Panc1 (cell line): ENCODE measurements around the gene FJX1.

Experiments
- POLR2AphosphoS5 ChIP-seq: IDR thresholded peaks from 2 replicates; pipeline ENCODE4 v1.6.1; 2012; ENCODE audit warnings: mild to moderate bottlenecking, low read depth, low read length, moderate library complexity
- TCF7L2 ChIP-seq: IDR thresholded peaks from 2 replicates; pipeline ENCODE4 v1.6.1; 2011; ENCODE audit warnings: mild to moderate bottlenecking, low read depth, low read length, inconsistent platforms
- TF ChIP-seq, protein P1 (sequence below): fragments of 450-650 bp; IDR thresholded peaks from 2 replicates; pipeline ENCODE4 v1.5.1; 2017; ENCODE audit warnings: mild to moderate bottlenecking
- TF ChIP-seq, protein P2 (sequence below), 2 experiments: IDR thresholded peaks; 2 replicates each; pipeline ENCODE4 v1.6.1; 2011 to 2012; ENCODE audit warnings: low read depth in 2 of 2, control low read depth in 1 of 2, low read length in 1 of 2, mild to moderate bottlenecking in 1 of 2, moderate library complexity in 1 of 2; ENCODE audit not compliant: insufficient read depth in 1 of 2

DNA sequence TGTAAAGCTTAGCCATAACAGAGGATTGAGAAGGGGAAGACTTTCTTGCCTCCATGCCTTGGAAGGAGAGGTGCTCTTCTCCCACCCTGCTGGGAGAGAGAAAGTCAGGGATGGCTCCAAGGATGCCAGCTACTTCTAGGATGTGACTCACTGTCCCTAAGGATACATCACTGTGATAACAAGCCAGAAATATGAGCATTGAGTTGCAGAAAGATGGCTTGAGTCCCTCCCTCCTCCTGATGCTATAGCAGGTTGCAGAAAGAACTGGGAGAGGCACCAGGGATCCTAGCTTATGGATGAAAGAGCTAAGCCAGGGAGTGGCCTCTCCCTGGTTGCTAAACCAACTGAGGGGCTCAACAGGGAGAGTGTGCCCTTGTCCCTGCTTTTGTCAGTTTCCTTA is 27.8 kb upstream of the FJX1 start:
- TF ChIP-seq, protein P1, sequence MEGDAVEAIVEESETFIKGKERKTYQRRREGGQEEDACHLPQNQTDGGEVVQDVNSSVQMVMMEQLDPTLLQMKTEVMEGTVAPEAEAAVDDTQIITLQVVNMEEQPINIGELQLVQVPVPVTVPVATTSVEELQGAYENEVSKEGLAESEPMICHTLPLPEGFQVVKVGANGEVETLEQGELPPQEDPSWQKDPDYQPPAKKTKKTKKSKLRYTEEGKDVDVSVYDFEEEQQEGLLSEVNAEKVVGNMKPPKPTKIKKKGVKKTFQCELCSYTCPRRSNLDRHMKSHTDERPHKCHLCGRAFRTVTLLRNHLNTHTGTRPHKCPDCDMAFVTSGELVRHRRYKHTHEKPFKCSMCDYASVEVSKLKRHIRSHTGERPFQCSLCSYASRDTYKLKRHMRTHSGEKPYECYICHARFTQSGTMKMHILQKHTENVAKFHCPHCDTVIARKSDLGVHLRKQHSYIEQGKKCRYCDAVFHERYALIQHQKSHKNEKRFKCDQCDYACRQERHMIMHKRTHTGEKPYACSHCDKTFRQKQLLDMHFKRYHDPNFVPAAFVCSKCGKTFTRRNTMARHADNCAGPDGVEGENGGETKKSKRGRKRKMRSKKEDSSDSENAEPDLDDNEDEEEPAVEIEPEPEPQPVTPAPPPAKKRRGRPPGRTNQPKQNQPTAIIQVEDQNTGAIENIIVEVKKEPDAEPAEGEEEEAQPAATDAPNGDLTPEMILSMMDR: no peak
- TF ChIP-seq, protein P2, sequence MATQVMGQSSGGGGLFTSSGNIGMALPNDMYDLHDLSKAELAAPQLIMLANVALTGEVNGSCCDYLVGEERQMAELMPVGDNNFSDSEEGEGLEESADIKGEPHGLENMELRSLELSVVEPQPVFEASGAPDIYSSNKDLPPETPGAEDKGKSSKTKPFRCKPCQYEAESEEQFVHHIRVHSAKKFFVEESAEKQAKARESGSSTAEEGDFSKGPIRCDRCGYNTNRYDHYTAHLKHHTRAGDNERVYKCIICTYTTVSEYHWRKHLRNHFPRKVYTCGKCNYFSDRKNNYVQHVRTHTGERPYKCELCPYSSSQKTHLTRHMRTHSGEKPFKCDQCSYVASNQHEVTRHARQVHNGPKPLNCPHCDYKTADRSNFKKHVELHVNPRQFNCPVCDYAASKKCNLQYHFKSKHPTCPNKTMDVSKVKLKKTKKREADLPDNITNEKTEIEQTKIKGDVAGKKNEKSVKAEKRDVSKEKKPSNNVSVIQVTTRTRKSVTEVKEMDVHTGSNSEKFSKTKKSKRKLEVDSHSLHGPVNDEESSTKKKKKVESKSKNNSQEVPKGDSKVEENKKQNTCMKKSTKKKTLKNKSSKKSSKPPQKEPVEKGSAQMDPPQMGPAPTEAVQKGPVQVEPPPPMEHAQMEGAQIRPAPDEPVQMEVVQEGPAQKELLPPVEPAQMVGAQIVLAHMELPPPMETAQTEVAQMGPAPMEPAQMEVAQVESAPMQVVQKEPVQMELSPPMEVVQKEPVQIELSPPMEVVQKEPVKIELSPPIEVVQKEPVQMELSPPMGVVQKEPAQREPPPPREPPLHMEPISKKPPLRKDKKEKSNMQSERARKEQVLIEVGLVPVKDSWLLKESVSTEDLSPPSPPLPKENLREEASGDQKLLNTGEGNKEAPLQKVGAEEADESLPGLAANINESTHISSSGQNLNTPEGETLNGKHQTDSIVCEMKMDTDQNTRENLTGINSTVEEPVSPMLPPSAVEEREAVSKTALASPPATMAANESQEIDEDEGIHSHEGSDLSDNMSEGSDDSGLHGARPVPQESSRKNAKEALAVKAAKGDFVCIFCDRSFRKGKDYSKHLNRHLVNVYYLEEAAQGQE (IDR thresholded peaks at IDR 0.05; ENCODE audit: insufficient read depth in 1 of 2, low read depth in 2 of 2, low read length in 1 of 2): no peak
- TF ChIP-seq TCF7L2: no peak
- TF ChIP-seq POLR2AphosphoS5: no peak
